IPS DF 4.7 (cell line): Measurements from ENCODE around the gene UXS1.
"Not testable (repeated sequence)": the region's sequence is repeated elsewhere in the genome, so short reads cannot be mapped to it uniquely, and the experiment has no call there.

Experiments used
- DNase-seq: peaks from one replicate; pipeline ENCODE4 v3.0.0-alpha.2; 2013; ENCODE audit warnings: low spot score; ENCODE audit errors: extremely low read depth

Gene UXS1

DNA sequence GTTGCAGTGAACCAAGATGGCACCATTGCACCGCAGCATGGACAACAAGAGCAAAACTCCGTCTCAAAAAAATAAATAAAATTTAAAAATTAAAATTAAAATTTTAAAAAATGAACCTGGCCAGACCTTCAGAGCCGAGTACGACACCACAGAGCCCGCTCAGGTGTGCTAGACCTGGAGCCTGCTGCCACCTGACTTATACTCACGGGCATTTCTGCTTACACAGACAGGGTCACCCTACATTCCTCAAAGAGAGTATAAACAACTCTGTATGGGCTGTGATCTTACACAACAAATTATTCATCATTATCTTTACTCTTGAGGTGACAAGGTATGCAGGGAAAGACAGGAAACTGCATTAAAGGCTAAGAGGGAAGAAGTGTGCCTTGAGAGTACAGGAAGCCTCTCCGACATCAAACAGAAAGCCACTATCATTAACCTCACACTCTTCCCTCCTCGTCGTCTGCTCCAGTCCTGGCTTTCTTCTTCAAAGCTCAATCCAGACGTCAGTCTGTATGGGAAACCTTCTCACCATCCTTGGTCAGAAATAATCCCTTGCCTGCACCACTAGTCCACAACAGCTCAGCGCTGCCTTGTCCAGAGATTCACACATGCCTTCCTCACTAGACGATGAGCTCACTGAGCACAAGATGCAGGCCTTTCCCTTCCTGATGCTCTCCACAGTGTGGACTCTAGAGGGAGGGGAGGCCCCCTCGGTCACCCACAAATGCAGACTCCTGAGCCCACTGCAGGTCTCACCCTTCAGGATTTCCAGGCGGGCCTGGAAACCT is 56.2 kb downstream of the UXS1 start:
- no peak for DNase-seq

DNA sequence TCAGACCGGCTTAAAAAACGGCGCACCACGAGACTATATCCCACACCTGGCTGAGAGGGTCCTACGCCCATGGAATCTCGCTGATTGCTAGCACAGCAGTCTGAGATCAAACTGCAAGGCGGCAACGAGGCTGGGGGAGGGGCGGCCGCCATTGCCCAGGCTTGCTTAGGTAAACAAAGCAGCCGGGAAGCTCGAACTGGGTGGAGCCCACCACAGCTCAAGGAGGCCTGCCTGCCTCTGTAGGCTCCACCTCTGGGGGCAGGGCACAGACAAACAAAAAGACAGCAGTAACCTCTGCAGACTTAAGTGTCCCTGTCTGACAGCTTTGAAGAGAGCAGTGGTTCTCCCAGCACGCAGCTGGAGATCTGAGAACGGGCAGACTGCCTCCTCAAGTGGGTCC is 62.9 kb downstream of the UXS1 start:
- not testable (repeated sequence) for DNase-seq

DNA sequence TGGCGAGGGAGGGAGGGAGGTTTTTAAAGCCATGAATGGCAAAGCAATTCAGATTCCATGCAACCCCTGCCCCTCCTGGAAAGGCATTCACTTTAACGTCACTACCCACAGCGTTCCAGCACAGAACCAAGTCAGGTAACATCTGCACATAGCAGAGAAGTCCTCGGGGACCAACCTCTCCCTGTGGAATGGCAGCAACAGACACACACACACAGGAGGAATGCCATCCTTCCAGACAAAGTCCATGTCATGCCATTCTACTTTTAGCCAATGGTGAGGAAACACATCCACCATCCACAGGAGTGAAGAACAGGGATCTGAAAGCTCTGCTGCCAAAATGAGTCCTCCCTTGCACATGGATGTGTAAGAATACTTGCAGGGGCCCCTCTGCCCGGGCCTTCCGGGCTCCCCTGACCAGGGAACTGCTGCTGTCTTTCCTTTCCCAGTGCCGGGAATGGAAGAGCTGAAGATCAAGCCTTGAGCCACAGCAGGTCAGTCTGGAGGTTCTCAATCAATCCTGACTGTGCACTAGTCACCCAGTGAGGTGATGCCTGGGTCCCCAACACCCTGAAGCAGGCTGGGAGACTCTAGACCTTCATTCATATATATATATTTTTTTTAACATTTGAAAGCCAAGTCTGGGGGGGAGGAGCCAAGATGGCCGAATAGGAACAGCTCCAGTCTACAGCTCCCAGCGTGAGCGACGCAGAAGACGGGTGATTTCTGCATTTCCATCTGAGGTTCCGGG is 63.7 kb downstream of the UXS1 start:
- DNase-seq, result no peak

DNA sequence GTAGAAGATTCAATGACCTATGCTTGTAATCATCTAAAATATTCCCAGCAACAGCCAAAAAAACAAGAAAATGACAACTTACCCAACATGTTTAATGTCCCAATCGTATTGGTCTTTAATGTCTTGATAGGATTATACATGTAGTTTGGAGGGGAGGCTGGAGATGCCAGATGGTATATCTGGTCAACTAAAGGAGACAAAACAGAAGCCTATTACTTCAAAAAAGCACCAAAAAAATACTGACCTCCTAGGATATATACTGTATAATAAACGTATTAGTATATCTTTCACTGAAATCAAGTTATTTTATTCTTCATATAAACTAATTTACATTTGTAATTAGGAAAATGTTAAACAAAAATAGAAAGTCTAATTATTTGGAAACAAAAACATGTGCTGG is 64.5 kb downstream of the UXS1 start:
- no peak for DNase-seq

DNA sequence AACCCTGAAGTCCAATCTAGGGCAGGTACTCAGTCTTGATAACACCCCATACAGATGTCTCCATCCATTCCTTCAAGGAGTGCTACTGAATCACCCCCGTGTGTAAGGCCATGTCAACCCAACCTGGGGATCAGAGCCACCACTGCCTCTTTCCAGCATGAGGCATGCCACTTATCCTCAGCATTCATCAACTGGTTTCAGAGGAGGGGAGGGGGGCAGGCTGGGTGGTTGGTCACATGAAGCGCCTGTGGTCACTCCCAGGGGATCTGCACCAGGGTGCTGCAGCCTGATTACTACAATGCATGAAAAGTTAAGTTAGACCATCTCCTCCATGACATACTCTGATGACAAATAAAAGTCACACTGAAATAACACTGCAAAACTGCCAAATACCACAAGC is 65.0 kb downstream of the UXS1 start:
- DNase-seq, result no peak

DNA sequence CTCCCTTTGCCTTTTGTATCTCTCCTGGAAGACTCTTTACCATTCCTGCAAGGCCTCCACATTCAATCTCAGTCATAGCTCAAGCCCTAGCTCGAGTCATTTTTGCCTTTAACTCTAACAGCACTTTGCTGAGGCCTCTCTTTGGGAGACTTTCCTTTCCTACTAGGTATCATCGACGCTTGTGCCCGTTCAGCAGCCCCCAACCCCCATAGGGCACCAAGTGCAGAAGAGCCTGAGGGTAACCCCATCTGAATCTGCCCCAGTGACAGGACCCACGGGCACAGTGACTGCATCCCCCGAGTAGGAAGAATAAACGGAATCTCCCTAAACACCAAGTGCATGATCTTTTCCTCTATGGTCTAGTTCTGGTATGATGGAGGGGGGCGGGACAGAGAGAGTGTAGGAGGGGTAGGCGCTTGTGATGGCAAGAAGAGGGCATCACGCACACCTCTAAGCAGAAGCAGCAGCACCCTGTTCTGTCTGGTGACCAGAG is 66.3 kb downstream of the UXS1 start:
- DNase-seq, result no peak

DNA sequence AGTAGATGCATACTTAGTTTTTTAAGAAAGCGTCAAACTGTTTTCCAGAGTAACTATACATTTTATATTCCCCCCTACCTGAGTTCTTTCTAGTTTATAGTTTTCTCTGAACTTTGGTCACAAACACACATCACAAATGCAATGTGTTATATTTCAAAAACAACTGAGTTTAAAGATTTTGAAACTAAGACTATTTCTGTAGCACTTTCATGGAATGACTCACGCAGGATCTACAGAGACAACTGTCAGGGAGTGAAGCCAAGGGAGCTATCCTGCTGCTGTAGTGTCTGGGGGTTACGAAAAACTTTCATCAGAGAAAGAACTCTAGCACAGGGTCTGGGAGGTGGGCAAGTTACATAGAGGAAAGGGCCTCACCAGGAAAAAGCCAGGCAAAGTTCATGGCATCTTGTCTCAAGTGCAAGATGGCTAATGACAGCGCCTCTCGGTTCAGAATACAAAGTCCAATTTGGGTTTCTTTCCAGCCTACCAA is 66.8 kb downstream of the UXS1 start:
- no peak for DNase-seq

DNA sequence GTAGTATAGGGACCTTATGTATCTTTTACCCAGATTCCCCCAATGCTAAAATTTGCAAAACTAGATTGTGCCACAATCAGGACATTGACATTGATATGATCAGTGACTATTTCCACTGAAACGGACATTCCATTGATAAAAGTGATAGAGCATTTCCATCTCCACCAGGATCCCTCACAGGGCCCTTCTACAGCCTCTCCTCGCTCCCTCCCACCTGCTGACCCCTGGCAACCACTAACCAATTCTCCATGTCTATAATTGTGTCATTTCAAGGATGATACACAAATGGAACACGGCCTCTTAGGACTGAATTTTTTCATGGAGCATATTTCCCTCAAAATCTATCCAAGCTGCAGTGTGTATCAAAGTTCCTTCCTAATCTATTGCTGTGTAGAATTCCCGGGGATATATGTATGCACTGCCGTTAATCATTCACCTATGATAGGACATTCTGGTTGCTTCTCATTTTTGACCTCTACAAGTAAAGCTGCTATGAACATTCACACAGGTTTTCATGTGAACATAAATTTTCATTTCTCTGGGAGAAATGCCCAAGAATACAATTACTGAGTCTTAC is 67.3 kb downstream of the UXS1 start:
- no peak for DNase-seq

DNA sequence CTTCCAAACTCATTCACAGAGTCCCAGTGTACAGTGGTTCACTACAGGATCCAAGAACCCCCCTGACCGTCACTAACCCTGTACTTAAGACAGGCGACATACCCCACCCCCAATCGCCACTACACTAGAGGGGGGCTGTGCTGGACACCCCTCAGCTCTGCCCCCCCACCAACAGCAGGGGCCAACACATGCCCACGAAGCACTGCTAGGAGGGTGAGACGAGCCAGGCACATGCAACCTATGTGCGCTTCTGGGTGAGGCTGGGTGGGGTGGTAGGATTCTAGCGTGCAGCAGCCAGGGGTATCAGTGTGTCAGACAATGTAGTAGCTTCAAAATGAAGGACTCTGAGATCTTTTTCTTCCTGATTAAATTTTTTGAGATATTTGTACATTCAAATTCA is 67.8 kb downstream of the UXS1 start:
- no peak for DNase-seq

DNA sequence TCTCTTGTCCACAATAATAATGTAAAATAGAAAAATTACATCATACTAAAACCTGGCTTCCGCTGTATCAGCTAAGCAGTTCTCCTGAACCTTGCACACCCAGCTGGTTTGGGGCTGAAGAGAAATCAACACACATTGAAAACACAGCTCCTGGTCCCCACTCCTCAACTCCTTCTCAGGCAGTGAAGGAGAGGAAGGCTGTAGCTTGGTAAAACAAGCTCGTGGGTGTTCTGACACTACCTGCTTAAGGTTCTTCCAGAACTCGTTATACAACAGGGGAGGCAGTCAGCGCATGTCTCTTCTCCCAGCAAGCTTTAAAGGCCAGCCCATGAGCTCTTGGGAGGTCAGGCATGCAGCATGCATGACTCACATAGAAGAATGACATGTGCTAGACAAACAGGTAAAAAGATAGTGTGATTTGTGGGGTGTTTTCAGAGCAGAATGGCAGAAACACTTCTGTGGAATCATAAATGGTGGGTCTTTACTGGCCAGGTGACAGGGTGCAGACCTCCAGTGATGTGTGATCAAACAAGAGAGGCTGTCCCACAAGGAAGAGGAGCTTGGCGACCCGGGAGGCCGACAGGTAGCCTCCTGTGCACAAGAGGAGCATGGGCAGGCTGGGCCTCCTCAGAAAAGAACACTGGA is 69.1 kb downstream of the UXS1 start:
- DNase-seq, result no peak

DNA sequence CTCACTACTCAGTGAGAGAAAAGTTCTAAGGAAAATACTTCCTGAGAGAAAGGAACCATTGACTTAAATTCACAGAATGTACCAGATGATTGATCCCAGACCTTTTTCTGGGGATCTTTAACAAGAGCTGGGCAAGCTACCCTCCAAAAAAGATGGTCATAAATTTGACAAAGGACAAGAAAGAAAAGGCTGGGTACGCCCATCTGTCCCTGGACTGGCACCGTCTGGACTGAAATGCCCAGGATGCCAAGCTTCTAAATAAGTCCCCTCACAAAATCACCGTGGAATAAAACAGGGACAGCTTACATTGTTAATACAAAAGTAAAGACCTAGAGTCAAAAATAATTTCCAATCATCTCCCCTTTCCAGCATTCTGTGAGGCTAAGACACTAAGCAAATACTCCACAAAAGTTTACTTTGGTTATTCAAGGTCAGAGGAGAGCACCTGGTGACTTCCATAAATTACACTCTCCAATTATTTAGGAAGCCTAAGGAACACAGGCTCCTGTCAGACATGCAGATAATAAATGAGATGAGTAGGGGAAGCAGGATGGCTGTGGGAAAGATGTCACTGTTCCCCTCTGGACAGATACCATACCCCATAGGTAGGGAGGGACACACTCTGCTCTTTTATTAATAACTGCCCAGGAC is 69.9 kb downstream of the UXS1 start:
- no peak for DNase-seq

DNA sequence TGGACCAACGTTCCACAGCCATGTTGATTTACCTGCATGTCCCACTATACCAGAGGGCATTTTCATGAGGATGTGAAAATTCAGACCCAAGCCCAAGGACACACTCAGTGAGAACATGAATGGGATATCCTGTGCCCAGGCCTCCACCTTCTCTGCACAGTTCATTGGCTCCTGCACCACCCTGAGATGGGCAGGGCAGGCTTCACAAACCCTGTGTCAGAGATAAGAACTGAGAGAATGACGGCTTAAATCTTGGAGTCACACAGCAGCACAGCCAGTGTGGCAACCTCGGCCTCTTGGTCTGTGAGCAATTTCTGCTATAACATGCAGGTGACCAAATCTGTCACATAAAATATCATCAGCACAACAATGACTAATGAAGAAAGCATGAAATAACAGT is 71.9 kb downstream of the UXS1 start:
- DNase-seq, result no peak

DNA sequence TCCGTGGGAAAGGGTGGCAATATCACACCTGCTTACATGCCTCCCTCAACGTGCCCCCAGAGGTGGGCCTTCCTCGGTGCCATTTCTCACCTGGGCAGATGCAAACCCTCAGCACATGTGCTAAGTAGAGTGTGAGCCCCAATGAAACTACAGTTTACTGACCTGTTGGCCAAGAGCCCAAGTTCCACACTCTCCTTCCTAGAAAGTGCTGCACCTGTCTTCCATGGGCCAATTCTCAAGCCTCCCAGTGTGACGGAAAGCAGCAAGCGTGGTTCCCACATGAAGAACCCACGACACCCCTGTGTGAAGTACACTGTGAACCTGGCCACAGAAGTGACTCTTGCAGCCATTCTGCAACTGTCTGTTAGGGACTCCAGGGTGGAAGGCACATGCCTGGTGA is 73.7 kb downstream of the UXS1 start:
- DNase-seq, result no peak

DNA sequence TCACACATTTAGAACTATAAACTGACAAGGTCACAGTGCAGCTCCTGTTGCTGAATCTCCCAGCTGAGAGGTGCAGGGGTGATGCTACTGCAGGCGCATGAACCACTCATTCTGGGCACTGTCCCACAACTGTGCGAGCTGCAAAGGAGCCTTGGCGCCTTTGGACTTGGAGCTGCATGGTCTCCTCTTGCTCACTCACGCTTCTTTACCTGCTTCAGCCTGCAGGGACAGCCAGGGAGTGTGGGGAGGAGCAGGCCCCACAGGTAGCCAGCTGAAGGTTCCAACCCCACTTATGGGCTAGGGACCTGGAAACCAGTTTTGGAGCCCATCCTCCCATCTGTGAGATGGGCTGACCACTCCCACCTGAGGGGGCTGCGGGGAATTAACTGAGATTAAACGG is 75.0 kb downstream of the UXS1 start:
- DNase-seq, result no peak

DNA sequence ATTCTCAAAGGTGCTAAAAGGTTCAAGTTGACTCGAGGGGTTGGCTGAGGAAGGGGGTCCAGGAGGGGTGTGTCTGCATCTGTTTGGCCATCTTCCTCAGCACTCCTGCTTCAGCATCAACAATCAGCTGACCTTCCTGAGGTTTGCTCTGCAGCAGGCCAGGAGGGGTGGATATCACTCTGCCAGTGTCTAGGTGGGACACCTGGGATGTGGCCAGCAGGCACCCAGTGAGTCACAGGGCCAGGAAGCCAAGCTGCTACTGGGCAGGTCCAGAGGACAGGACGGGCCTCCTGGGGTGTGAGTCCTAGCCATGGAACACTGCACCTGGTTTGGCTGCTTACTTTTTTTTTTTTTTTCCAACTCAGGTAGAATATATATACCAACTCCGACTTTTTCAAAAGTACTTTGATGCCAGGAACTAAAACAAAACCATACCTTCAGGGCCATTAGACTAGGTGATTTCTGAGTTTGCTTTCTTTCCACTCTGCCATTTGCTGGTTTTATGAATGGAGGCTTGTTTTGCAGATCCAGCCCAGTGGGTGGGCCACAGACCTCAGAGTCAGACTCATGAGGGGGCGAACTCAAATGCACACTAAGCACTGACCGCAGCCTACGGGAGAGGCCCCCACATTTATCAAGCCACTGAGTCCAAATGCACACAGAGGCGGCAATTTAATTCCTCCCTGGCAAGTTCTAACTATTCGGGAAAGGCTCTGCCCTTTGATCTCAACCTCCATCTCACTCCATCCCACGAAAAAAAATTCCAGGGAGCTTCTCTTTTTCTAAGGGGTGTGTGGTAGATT is 76.0 kb downstream of the UXS1 start:
- no peak for DNase-seq

DNA sequence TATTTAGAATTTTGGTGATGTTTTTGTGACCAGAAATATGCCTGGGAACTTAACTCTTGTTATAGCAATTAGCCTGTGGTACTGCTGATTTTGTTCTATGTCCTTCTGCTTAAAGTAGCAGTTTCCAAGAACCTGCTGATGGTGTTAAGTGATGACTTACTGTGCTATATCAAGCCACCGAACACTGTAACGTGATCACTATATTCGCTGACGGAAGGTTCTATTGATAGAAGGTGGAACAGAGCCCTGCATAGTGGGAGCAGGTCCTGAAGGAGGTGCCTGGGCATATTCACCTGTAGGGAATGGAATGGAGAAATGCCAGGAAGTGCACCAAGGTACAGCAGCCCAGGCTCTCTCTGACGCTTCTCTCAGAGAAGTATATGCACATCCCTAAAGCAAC is 76.8 kb downstream of the UXS1 start:
- DNase-seq, result no peak

DNA sequence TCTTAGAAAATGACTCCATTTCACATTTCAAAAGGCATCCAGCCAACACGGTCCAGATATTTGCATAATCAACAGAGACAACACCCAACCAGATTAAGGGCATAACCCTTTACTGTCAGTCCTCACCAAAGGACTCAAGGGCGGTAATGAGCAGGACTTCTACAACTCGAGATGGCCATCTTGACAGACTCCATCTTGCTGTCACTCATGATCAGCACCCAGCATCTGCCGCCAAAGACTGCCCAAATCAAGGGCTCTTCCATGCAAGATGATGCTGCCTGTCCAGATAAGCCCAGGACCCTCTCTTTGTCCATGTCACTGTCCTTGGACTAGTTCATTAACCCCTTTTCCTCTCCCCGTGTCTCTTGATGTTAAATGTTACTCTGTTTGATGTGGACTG is 77.9 kb downstream of the UXS1 start:
- DNase-seq, result no peak

DNA sequence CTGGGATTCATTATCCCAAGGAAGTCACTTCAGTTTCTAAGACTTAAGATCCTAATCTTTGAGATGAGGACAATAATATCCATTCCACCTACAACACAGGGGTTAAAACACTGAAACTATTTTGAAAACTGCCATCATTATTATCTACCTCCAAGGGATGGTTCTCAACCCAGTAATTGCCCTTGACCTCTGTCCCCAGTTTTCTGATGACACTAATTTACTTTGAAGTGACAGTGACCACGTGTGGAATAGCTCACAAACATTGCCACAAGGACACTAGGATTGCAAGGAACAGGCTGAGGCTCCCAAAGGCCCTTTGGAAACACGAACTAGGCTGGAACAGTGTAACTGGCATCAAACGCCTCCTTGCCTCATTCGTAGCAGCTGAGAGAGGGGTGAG is 78.4 kb downstream of the UXS1 start:
- no peak for DNase-seq

DNA sequence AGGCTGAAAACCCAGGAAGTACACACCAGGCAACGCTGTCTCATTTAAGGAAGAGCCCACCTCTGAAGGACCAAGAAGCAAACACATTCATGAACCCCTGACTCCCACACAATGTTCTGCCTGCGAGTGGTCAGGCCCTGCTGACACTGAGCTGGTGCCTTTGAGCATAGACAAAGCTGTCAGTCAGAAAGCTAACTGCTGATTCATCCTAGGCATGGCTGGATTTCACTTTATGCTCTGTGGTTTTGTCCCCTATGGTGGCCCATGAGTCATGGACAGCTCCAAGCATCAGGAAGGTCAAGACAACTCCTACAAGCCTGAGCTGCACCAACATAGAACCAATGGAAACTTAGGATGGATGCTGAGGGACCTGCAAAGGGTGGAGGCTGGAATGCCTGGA is 78.9 kb downstream of the UXS1 start:
- DNase-seq, result no peak

DNA sequence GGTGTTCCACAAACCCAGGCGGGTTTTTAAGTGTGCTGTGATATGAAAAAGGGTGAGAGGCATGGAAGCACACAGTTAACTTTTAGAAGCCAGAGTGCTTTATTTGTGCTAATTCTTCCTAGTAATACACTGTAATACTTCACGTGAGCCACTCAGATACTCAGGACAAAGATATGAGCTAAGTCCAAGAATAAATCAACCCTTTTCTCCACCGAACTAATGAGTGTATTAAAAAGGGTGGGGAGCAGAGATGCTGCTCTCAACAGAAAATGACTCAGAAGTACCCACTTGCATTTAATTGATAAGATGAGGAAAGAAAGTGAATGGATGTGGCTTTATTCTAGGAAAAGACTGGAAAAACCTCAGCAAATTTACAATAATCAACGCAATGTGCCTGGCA is 79.9 kb downstream of the UXS1 start:
- no peak for DNase-seq
